GM10847 (cell line): ENCODE data around the gene KLHL8.

Experiments used
- POLR2A ChIP-seq: IDR thresholded peaks from 2 replicates; pipeline ENCODE4 v1.6.1; 2011; ENCODE audit not compliant: insufficient read length; ENCODE audit errors: extremely low read depth

Gene KLHL8

DNA sequence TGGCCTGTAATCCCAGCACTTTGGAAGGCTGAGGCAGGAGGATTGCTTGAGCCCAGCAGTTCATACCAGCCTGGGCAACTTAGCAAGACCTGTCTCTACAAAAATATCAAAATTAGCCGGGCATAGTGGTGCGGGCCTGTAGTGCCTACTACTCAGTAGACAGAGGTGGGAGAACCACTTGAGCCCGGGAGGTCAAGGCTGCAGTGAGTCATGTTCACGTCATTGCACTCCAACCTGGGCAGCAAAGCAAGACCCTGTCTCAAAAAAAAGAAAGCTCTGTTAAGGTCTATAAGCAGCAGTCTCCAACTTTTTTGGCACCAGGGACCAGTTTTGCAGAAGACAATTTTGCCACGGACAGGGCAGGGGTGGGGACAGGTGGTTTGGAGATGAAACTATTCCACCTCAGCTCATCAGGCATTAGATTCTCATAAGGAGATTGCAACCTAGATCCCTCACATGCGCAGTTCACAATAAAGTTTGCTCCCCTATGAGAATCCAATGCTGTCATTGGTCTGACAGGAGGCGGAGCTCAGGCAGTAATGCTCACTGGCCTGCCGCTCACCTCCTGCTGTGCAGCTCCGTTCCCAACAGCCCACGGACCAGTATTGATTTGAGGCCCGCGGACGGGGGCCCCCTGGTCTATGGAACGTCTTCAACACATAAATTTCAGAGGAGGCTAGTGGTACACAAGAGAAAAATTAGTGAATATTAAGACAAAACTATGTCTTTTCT lies 67.9 kb downstream of the KLHL8 start:
- TF ChIP-seq POLR2A: no peak

DNA sequence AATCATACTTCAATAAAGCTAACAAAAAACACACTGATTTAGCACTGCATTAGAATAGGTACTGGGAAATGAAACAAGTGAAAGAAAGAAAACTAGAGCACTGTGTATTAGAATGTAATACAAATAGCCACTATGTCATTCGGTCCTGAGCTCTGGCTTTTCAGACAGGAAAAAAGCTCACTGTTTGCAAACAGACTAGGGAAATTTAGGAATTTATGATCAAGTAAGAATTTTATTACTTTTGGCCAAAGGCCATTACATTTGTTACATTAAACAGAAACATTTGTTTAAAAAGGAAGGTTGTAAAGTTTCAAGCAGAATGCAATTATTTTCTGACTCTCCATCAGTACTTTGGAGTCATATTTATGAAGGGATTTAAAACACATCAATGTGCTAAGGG lies 68.7 kb downstream of the KLHL8 start:
- no peak for TF ChIP-seq POLR2A

DNA sequence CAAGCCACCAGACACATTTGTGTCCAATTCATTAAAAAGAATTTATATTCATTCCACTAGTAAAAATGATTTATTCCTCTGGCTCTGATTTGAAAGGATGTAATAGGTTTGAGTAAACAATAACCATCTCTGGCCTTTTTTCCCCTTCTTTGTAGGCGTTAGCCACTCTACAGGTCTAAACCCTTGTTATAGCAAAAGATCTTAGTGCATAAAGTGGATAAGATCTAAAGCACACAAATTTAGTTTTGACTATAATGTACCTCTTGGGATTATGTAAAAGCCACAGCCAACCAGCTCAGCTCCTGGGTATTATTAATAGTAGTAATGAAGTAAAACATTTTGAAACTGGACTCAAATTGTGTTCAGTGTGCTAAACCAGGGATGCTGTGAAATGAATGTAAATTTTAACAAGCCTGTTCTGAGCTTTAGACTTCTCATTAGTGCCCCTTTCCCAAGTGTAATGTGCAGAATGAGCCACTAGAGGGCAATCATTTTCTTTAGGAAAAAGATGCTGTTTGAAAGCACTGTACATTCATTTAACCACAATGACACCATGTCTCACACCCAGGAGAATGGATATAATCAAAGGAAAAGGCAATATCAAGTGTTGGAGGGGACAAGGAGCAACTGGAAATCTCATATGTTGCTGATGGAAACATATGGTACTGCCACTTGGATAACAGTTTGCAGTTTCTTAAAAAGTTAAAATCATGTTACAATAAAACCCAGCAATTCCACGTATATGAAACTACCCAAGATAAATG lies 69.7 kb downstream of the KLHL8 start:
- TF ChIP-seq POLR2A: no peak

DNA sequence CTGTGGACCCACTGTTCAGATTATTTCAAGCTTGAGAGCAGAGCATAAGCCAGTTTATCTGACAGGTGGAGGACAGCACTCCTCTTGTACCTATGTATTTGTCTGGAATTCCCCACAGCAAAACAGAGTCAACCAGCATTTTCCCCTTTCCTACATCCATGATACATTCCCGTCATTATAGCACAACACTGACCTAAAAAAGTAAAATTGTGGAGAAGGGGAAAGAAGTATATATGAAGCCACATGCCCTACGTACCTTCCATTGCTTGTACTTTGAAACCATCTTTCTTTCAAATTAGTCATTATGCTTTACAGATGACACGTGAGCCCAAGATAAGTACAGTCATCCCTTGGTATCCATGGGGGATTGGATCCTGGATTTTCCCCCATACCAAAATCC lies 73.3 kb downstream of the KLHL8 start:
- TF ChIP-seq POLR2A: no peak

DNA sequence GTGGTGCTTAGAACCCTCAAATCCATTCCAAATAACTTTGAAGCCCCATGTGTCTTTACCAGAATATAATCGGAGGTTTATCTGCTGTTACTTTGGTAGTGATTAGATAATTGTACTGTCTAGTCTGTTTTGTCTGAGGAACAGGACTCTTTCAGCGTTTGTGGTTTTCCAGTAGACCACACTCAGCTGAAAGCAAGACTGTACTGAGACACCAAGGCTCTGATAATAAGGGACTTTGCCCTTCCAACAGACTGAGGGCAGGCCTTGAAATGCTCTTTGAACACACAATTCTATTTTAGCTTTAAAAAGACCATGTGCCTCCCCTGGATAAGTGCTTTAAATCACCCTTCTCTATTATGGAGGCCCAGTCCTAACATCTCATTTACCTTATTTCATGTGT lies 76.1 kb downstream of the KLHL8 start:
- TF ChIP-seq POLR2A: no peak

DNA sequence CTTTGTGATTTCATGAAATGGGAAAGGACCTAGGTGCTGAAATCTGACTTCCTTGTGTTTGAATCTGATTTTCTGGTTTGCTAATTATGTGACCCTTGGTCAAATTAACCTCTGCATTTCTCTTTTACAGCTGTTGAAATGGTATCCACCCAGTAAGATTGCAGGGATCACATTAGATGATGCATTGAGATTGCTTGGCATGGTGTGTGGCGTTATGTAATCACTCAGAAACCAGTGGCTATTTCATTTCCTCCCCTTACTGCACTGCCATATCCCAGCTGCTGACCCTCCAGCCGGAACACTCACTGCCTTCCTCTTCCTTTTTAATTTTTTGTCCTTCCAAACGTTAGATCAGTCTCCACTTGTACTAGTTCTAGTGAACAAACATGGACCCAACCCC lies 79.0 kb downstream of the KLHL8 start:
- no peak for TF ChIP-seq POLR2A

DNA sequence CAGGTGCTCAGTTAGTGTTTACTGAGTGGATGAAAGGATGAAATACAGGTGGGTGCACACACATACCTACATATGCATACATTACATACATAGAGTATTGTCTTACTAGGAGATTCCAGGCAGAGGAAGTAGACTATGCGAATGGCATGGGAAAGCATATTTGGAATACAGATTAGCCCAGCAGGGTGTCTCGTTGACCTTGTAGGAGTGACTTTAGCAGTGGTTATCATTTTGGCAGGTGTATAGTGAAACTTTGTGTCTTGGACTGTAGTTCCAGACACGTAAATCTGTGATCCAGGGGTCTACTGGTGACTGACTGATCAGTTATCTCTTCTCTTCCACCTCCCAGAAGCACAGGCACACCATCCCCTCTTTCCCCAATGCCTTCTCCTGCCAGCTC lies 86.3 kb downstream of the KLHL8 start:
- no peak for TF ChIP-seq POLR2A

DNA sequence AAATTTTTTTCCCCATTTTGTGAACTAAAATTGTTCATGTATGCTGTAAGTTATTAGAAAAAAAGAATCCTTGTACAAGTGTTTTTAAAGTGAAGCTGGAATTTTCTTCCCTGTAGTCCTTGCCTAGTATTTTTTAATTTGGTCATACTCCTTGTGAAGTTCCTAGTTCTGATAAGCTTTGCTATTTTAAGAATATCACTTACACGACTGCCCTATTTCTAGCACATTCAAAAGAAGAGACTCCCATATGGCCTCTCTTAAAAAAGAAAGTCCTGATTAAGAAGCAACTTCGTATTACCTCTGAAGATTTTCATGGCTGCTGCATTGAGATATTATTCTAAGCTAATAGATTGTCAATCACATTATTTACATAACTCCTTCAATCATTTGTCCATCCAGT lies 87.2 kb downstream of the KLHL8 start:
- no peak for TF ChIP-seq POLR2A

DNA sequence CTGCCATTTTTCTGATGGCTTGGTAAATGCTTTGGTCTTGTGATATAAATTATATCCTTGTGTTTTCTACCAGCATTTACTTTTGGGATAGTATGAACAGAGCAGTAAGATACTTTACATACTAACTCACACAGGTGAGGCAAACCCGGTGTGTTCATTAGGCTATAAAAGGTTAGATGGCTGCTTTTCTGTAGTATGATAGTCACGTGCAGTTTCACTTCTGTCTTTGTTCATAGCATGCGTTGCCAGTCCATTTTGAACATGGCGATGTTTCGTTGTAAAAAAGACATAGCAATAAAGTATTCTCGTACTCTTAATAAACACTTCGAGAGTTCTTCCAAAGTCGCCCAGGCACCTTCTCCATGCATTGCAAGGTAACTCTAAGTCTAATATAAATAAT lies 88.4 kb downstream of the KLHL8 start:
- TF ChIP-seq POLR2A: no peak

DNA sequence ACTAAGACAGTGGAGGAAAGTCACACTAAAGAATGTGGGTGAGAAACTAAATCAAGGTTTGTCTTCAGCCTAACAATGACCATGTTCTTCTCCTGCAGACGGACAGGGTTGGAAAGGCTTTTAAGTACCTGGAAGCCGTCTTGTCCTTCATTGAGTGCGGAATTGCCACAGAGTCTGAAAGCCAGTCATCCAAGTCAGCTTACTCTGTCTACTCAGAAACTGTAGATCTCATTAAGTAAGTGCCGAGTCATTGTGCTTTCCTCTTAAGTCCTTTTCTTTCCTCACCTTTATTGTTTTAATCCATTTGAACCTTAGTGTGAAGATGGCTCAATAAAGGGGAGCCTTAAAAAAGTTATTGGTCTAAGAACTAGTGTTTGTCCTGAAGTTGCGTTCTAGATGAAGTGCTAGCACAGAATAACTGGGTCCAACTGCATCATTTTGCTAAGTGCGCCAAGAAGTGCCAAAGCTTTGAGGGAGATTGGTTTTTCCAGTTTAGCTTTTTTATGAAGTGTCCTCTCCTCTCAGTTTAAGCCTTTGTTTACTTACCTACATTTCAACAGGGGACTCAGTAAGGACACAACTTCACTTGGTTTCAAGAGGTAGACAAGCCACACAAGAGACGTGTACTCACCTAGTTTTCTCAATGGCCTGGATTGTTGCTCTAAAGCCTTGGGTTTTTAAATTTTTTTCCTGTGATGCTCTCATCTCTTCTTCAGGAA lies 89.3 kb downstream of the KLHL8 start:
- no peak for TF ChIP-seq POLR2A

DNA sequence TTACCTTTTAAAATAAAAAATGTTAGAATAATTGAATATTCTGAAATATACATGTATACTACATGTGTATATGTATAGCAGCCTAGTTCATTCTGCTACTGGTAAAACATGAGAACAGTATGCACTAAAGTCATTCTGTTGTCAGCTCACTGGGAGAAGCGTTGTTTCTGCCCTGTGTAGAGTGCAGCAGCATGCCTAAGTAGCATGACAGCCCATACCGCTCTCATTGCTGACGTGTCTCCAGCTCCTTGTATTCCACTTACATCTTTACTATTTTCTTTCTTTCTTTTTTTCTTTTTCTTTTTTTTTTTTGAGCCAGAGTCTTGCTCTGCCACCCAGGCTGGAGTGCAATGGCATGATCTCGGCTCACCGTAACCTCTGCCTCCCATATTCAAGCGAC lies 90.7 kb downstream of the KLHL8 start:
- no peak for TF ChIP-seq POLR2A

DNA sequence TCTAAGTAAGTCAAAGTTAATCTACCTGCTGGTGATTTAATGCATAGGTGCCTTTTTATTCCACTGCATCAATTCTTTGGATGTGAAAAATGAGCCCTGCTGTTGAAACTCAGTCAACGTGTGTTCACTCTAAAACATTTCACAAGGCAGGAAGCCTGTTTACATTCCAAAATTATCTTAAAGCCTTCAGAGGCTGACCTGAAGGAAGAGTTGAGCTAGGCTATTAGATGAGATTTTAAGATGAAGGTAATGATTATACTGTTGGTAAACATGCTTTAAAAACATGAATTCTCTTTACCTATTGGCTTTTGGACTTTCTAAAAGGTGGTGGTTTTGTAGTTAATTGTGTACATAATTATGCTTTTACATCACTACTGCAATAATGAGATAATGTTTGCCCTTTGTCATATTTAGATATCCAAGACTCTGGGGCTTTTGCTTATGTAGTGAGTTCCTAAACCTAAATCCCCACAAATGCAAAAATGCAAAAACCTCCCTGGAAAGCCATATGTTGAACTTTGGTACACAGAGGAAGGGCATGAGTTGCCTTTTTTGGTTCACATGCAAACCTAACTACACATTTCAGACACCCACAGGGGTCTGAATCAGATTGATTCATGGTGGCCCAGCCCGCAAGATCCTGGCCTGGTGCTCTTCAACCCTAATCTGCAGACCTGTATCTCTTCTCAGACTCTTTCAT lies 92.3 kb downstream of the KLHL8 start:
- TF ChIP-seq POLR2A: no peak

DNA sequence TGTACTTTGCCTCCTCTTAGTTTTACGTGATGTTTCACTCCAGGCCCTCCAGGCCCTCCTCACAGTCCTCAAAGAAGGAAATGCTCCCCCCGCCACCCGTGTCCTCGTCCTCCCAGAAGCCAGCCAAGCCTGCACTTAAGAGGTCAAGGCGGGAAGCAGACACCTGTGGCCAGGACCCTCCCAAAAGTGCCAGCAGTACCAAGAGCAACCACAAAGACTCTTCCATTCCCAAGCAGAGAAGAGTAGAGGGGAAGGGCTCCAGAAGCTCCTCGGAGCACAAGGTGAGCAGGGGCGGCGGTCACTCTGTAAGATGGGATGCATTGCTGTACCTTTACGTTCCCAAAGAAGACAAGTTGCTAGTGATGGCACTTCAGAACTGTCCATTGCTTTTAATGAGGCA lies 94.4 kb downstream of the KLHL8 start:
- TF ChIP-seq POLR2A: no peak

DNA sequence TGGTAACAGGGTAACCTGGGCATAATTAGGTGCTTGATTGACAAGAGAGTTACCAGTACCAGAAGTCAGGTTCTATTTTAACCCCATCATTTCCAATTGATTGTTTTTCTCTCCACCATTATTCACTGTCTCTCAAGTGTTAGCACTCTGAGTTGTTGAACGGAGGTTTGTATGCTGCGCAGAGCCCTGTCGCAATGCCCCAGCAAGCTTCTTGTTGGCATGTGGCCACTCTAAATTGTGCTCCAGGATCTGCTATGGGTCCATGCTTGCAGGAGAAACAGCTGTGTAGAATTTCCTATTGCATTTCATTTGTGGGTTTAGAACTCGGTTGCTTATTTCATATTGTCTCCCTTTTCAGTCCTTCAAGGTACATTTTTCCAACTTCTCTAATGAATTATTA lies 98.2 kb downstream of the KLHL8 start:
- TF ChIP-seq POLR2A: no peak

DNA sequence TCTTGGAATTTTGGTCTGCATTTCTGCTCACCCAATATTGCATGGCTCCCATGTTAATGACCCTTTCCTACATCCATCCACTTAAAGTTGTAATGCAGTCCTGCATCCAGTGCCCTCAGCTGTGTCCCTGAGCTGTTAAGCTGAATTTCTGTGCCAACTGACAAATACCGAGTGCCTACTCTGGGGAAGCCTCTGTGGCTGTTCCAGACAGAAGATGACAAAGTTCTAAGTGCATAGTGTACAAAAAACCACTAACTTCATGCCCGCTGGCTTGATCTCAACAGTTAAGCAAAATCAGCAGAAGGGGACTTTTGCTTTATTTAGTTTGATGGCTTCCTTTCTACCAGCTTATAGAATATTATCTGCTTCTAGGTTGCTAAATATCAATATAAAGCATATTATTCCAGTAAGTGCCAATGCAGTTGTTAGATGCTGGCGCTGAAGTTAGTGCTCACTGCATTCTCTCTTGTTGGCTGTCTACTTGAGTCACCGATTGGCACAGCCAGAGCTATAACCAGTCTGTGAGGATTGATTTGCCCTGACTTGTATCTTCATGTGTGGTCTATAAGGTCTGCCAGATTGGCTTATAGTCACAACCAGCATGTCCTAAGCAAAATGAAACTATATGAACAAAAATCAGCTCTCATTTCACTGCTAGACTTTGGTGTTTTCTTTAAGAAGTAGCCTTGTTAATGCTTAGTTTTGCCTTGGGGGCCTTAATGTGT lies 98.9 kb downstream of the KLHL8 start:
- TF ChIP-seq POLR2A: no peak
